KG1 (cell line): ENCODE results near the gene TMEM168.

Experiments
- DNase-seq: peaks from one replicate; lab custom pipeline; 2025; lab: John Stamatoyannopoulos, UW

Gene TMEM168

DNA sequence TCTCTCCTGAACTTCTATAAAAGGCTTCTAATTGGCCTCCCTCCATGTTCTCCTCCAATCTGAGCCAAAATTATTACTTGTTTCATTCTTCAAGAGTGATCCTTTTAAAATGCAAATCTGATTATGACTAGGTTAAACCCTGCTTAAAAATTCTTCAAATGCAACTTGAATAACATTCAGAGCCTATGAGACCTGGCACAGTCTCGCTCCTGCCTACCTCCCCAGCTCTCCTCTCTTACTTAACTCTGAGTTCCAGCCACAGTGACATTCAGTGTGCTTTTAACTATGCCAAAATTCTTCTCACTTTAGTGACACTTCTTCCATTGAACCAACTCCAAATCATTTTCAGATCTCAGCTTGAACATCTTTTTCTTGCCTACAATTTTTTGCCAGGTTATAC is 68.8 kb downstream of the TMEM168 start:
- DNase-seq = no peak

DNA sequence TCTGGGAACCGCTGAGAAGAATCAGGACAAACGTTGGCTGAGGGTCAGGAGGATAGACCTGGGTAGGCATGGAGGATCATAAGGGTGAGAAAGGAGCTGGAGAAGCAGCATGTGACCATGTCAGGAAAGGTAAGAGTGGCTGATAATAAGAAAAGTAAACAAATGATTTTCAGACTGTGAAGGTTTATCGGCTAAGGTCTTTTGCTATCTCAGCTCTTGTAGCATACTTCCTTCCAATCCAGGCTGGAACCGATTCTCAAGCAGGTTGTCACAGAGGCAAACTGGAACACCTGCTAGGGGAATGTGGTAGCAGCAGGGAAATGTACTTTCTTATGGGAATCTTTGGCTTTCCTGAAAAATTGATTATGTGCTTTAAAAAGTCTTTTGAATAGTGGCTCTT is 74.7 kb downstream of the TMEM168 start:
- no peak for DNase-seq

DNA sequence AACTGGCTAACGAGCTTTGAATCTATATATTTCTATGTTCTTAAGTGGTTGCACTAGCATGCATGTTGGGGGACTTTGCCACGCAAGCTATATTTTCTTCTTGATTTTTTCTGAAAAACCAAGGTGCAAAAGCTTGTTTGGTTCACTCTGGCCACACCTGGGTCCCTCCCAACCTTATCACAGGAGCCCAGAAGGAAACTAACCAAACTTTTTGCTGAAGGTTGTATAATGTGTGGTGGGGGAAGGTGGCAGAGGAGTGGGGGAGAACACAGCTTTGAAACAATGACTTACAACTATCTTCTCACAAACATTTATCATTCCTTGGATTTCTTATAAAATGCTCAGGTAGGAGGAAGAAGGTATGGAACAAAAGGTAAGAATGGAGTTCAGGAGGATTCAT is 75.3 kb downstream of the TMEM168 start:
- no peak for DNase-seq
